ENCODE data around the gene PLS1. TPM values are rescaled to one million over a fixed set of nuclear protein-coding genes. Genes with fewer than 3 reads are reported as not detected.

Gene PLS1
- total RNA-seq, 1 experiment from 2014 or later: 20.1 TPM

DNA sequence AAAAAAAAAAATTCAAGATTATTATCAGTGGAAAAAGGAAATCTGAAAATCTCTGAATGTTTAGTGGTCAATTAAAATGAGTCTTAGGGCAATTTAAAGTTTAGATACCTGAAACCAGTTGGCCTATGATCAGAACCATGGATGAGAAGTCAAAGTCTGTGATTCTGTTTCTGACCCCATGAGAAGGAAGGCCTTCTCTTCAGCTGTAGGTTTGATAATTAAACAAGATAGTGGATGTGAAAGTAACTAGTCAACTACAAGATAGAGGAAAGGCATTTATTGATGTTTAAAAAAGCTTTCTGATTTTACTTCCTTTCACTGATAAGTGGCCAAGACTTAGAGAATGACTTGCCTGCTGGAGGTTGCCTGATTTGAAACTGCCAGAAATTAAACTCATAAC lies 8.7 kb downstream of the PLS1 start:
- H3F3A ChIP-seq (ENCODE audit: low read length, unreplicated experiment): no peaks in the 10 kb centered on the region
- no peak overlapping the region for H3K9ac ChIP-seq (ENCODE audit: low read length)
- CTCF ChIA-PET: no interaction called here
- no peak overlapping the region for H3K27ac ChIP-seq (ENCODE audit: low read length)
- no peak overlapping the region for H3K4me3 ChIP-seq (ENCODE audit: low read length)
- no peaks in the 10 kb centered on the region for H3K9me2 ChIP-seq (replicated peaks; ENCODE audit: low read length)
- no peak for ATAC-seq
- no peaks in the 10 kb centered on the region for H3K27me3 ChIP-seq (ENCODE audit: low read length)
- H3K9me3 ChIP-seq (ENCODE audit: low read length): no peaks in the 10 kb centered on the region
- intact Hi-C loops (cut with micrococcal nuclease): no loop called here
- POLR2A ChIA-PET (ENCODE audit: unreplicated experiment): no interaction called here
- H4K20me1 ChIP-seq (ENCODE audit: low read length): no peaks in the 10 kb centered on the region
- peaks cover 12% of the 10 kb centered on the region for H3K79me2 ChIP-seq (ENCODE audit: low read length)
- no peak for DNase-seq
- H2AFZ ChIP-seq (ENCODE audit: low read length): no peak overlapping the region
- 0 out of 2 replicates have a peak, but pooled peaks cover 2% of the 10 kb centered on the region for H3K4me1 ChIP-seq (ENCODE audit: insufficient read depth, low read length)
- no peak for TF ChIP-seq EZH2phosphoT487 (IDR thresholded peaks at IDR 0.05; ENCODE audit: borderline replicate concordance, low read length)
- TF ChIP-seq, protein P1, sequence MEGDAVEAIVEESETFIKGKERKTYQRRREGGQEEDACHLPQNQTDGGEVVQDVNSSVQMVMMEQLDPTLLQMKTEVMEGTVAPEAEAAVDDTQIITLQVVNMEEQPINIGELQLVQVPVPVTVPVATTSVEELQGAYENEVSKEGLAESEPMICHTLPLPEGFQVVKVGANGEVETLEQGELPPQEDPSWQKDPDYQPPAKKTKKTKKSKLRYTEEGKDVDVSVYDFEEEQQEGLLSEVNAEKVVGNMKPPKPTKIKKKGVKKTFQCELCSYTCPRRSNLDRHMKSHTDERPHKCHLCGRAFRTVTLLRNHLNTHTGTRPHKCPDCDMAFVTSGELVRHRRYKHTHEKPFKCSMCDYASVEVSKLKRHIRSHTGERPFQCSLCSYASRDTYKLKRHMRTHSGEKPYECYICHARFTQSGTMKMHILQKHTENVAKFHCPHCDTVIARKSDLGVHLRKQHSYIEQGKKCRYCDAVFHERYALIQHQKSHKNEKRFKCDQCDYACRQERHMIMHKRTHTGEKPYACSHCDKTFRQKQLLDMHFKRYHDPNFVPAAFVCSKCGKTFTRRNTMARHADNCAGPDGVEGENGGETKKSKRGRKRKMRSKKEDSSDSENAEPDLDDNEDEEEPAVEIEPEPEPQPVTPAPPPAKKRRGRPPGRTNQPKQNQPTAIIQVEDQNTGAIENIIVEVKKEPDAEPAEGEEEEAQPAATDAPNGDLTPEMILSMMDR (conservative IDR thresholded peaks at IDR 0.05; ENCODE audit: low read depth, low read length): no peak
- no peak for TF ChIP-seq EZH2 (IDR thresholded peaks at IDR 0.05; ENCODE audit: low read length, unreplicated experiment)
- BruUV-seq (replicated peaks): no TSS peak
- no peak overlapping the region for H3K4me2 ChIP-seq (ENCODE audit: low read length)
- H3K36me3 ChIP-seq (ENCODE audit: low read depth, low read length): no peaks in the 10 kb centered on the region

DNA sequence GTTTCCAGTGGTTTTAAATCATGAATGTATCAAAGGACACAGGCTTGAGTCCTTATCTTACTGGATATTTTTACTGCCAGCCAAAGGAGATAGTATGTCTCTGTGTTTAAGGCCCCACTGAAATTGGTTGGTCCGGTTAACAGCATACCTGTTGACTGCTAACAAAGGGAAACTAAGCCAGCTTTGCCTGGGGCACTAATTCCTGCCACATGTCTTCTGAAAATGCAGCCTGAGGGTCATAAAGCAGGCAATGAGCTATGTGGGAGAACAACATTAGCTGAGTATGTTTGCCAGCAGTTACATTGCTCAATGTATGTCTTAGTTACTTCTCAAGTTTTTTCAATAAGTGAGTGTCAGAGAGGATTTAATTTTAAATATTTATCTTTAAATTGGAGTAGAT lies 12.4 kb downstream of the PLS1 start:
- CTCF ChIA-PET: interaction anchor here (1.5 kb wide), 1 partner anchor 72 kb away, joined by 3 read pairs; no protein-coding TSS in a partner anchor
- TF ChIP-seq, protein P1 (conservative IDR thresholded peaks at IDR 0.05; ENCODE audit: low read depth, low read length): no peak
- TF ChIP-seq EZH2phosphoT487 (IDR thresholded peaks at IDR 0.05; ENCODE audit: borderline replicate concordance, low read length): no peak
- no peak for TF ChIP-seq EZH2 (IDR thresholded peaks at IDR 0.05; ENCODE audit: low read length, unreplicated experiment)
- H3K27me3 ChIP-seq (ENCODE audit: low read length): no peaks in the 10 kb centered on the region
- no peaks in the 10 kb centered on the region for H3F3A ChIP-seq (ENCODE audit: low read length, unreplicated experiment)
- H3K9me2 ChIP-seq (replicated peaks; ENCODE audit: low read length): no peaks in the 10 kb centered on the region
- BruUV-seq (replicated peaks): no TSS peak
- DNase-seq: no peak
- no peaks in the 10 kb centered on the region for H4K20me1 ChIP-seq (ENCODE audit: low read length)
- H3K27ac ChIP-seq (ENCODE audit: low read length): no peak overlapping the region
- H3K9me3 ChIP-seq (ENCODE audit: low read length): no peaks in the 10 kb centered on the region
- H3K4me1 ChIP-seq (ENCODE audit: insufficient read depth, low read length): peaks cover 10% of the 10 kb centered on the region
- intact Hi-C loops (cut with micrococcal nuclease): no loop called here
- H3K36me3 ChIP-seq (ENCODE audit: low read depth, low read length): no peaks in the 10 kb centered on the region
- no peak overlapping the region for H2AFZ ChIP-seq (ENCODE audit: low read length)
- H3K9ac ChIP-seq (ENCODE audit: low read length): no peak overlapping the region
- POLR2A ChIA-PET (ENCODE audit: unreplicated experiment): interaction anchor here (0.5 to 0.7 kb wide), 2 partner anchors 278 to 730 kb away, joined by 4 to 7 read pairs; no protein-coding TSS in a partner anchor
- H3K4me3 ChIP-seq (ENCODE audit: low read length): no peak overlapping the region
- no peak for ATAC-seq
- H3K79me2 ChIP-seq (ENCODE audit: low read length): 0 out of 2 replicates have a peak, but pooled peaks cover 6% of the 10 kb centered on the region
- no peak overlapping the region for H3K4me2 ChIP-seq (ENCODE audit: low read length)

DNA sequence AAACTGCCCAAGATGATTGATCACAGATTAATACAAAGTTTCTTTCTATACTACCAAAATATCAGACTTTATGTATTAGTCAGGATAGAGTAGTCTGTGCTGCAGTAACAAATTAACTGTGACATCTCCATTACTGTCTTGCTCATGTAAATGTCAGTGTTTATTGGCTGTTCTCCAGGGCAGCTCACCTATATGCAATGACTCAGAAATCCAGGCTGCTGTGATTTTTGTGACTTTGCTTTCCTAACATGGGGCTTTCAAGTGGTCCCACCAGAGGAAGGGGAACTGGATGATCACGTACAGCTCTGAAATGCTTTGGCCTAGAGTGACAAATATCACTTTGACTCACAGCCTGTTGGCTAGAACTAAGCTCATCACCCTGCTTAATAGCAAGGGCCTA lies 12.9 kb downstream of the PLS1 start:
- TF ChIP-seq, protein P1 (conservative IDR thresholded peaks at IDR 0.05; ENCODE audit: low read depth, low read length): no peak
- no peak for TF ChIP-seq EZH2 (IDR thresholded peaks at IDR 0.05; ENCODE audit: low read length, unreplicated experiment)
- intact Hi-C loops (cut with micrococcal nuclease): no loop called here
- no peaks in the 10 kb centered on the region for H3K9me2 ChIP-seq (replicated peaks; ENCODE audit: low read length)
- H4K20me1 ChIP-seq (ENCODE audit: low read length): no peaks in the 10 kb centered on the region
- DNase-seq (peak; percentile 55), ATAC-seq (no peak)
- peaks cover 15% of the 10 kb centered on the region for H3K4me1 ChIP-seq (ENCODE audit: insufficient read depth, low read length)
- H3K4me2 ChIP-seq (ENCODE audit: low read length): no peak overlapping the region
- no peaks in the 10 kb centered on the region for H3K27me3 ChIP-seq (ENCODE audit: low read length)
- no peak overlapping the region for H2AFZ ChIP-seq (ENCODE audit: low read length)
- CTCF ChIA-PET: interaction anchor here (1.5 kb wide), 1 partner anchor 72 kb away, joined by 3 read pairs; no protein-coding TSS in a partner anchor
- no peaks in the 10 kb centered on the region for H3F3A ChIP-seq (ENCODE audit: low read length, unreplicated experiment)
- H3K79me2 ChIP-seq (ENCODE audit: low read length): 0 out of 2 replicates have a peak, but pooled peaks cover 6% of the 10 kb centered on the region
- H3K9ac ChIP-seq (ENCODE audit: low read length): no peak overlapping the region
- no peaks in the 10 kb centered on the region for H3K36me3 ChIP-seq (ENCODE audit: low read depth, low read length)
- POLR2A ChIA-PET (ENCODE audit: unreplicated experiment): interaction anchor here (0.5 to 0.7 kb wide), 2 partner anchors 278 to 731 kb away, joined by 4 to 7 read pairs; no protein-coding TSS in a partner anchor
- H3K4me3 ChIP-seq (ENCODE audit: low read length): no peak overlapping the region
- H3K27ac ChIP-seq (ENCODE audit: low read length): no peak overlapping the region
- no peaks in the 10 kb centered on the region for H3K9me3 ChIP-seq (ENCODE audit: low read length)
- BruUV-seq (replicated peaks): no TSS peak
